ENCODE measurements around the gene MDP1. TPM values are rescaled to one million over a fixed set of nuclear protein-coding genes. Genes with fewer than 3 reads are reported as not detected.

The MDP1 gene
- total RNA-seq, 1 donor from 2014 or later = 10.0 TPM

DNA sequence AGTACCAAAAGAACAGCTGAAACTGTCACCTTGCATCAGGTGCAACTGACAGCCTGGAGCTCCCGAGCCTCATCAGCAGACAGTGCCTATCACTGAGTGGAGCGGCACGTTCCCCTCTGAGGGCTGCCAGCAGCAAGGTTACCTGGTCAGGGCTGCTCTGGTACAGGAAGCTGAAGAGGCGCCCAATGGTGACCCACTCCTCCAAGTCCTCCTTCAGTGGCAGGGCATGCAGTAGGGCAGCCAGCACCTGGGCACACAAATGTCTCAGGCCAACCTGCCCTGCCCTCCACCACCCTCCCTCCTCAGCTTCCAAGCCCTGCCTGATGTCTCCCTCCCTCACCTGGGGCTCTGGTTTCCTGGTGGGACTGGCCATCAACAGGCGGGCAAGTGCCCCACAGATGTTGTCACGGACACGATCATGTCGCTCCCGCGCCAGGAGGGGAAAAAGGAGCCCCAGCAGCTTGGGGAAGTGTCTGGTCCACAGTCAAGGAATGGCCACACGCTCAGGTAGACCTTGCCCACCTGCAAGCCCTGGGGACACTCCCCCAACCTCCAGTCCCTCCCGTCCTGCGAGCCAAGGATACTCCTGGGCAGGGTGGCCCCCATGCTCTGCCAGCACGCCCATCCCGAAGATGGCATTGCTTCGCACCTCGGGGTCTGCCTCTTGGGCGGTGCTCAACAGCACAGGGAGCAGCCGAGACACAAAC, 34.3 kb downstream of the MDP1 start:
- DNase-seq (ENCODE audit: low read depth) = no peak

DNA sequence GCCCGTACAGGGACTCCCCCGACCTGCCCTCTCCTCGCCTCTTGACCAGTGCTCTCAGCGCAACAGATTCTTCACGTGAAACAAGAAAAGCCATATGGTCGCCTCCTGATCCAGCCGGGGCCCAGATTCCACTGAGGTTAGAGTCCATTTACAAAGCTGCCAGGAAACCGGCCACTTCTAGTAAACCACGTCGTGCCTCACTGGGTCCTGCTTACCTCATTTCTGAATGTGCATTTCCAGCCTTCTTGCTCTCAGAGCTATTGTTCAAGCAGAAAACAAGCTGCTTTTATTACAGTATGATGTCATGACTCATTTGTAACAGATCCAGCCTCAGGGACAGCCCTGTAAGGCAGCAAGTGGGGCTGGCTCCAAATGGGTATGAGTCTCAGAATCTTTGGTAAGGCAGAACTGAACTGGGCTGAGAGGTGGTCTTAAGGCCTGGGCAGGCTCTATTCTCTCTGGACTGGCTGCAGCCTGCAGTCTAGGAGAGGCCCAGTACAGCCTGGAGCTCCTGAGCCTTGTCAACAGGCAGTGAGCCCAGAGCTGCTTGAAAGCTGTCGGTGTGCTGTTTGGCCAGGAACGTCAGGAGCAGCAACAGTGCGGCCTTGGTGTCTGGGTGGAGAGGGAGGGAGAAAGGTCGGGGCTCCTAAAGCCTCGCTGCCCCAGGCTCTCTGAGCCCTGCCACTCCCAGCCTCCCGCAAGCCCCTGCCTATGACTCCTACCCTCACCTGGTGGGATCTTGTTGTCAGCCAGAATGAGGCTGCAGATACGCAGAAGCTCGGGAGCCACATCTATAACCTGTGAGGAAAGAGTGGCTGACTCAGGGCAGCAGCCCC, 35.7 kb downstream of the MDP1 start:
- DNase-seq (ENCODE audit: low read depth) = peak; percentile 99

DNA sequence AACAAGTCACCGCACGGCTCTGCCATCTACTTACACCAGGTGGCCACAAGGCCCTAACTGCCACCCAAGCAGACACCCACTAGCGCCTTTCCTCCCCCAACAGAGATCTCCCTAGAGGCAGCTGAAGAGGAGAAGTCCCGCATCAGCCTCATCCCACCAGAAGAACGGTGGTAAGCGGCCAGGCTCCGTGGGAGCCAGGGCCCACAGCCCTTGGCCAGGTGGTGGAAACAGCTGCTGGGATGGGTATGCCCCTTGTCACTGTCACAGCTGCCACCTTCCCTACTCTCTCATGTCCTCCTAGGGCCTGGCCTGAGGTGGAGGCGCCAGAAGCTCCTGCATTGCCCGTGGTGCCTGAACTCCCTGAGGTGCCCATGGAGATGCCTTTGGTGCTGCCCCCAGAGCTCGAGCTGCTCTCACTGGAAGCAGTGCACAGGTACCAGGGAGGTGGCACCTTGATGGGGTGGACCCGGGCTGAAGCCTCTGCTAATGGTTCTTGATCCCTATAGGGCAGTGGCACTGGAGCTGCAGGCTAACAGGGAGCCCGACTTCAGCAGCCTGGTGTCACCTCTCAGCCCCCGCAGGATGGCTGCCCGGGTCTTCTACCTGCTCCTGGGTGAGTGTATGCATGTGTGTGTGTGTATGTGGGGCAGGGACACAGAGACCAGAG, 36.4 kb downstream of the MDP1 start:
- no peak for DNase-seq (ENCODE audit: low read depth)

DNA sequence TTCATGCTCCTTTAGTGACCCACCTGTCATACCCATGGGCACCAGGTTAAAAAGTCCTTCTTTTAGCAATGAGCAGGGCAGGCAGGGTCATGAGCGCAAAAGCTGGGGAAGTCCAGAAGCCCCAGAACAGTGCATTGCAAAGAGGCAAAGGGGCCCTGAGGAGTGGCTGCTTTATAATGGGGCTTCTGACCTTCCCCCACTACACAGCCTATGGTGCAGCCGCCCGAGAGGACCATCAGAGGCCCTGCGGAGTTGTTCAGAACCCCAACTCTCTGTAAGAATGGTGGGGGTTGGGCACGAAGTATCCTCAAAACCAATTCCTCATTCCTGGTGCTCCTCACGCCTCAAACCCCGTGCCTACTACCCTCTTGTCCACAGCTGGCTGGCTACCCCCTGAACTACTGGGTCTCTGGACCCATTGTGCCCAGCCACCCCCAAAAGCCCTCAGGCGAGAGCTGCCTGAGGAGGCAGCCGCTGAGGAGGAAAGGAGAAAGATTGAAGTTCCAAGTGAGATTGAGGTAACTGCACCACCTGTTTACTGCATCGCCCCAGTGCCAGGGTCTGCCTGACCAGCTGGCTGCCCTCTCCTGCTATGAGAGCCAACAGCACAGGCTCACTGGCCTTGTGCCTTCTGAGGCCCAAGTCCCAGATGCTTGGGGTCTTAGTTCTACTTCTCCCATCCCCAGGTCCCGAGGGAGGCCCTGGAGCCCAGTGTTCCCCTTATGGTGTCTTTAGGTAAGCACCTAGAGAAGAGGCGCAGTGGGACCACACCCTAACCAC, 37.3 kb downstream of the MDP1 start:
- no peak for DNase-seq (ENCODE audit: low read depth)

DNA sequence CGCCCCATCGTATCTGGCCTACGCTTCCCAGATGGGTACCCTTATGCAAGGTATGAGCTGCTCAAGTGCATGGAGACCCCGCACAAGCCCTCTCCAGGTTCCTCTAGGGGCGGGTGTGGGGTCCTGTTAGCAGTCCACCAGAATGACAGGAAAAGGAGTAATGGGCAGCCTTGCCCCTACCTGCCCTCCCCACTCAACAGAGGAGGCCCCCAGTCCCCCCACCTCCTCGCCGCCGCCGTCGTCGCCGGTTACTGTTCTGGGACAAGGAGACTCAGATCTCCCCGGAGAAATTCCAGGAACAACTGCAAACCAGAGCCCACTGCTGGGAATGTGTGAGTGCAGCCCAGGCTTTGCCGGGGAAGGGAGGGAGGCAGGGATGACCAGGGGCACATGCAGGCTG, 38.0 kb downstream of the MDP1 start:
- no peak for DNase-seq (ENCODE audit: low read depth)

DNA sequence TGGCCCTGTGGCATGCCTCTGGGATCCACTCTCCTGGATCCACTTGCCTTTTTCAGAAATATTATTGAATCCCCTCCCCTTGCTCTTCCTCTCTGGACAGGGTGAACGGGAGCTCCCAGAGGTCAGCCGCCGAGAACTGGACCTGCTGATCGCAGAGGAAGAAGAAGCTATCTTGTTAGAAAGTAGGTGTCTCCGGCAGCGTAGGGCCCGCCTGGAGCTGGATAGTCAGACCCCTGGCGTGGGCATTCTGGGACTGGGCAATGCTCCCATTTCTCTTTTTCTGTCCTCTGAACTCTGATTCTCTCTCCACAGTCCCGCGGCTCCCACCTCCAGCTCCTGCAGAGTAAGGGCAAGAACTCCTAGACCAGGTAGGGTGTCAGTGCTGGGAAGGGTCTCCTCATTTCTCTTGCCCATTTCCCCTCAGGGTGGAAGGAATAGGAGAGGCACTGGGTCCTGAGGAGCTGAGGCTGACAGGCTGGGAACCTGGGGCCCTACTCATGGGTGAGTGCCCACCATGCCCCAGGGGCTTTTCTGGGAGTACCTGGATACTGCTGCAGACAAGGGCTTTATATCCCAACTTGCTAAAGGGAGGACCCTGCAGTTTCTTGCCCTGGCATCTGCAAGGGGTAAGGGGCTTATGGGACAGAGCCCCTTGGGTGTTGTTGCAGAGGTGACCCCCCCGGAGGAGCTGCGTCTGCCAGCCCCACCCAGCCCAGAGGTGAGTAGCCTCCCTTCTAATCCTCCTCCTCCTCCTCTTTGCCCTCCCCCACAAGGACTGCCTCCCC, 38.6 kb downstream of the MDP1 start:
- DNase-seq (ENCODE audit: low read depth) = no peak

DNA sequence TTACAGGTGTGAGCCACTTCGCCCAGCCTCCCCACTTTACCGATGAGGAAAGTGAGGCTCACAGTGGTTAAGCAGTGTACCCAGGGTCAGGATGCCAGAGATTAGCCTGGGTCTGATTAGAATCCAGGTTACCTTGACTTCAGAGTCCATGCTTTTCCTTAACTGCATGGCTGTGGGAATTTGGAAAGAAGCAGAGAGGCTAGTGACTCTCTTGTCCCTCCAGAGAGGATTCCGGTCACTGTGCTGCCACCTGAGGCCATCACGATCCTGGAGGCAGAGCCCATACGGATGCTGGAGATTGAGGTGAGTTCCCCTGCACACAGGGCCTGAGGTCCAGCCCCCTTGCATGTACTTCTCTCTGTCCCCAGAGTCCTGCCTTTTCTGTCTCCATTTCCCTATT, 39.3 kb downstream of the MDP1 start:
- no peak for DNase-seq (ENCODE audit: low read depth)

DNA sequence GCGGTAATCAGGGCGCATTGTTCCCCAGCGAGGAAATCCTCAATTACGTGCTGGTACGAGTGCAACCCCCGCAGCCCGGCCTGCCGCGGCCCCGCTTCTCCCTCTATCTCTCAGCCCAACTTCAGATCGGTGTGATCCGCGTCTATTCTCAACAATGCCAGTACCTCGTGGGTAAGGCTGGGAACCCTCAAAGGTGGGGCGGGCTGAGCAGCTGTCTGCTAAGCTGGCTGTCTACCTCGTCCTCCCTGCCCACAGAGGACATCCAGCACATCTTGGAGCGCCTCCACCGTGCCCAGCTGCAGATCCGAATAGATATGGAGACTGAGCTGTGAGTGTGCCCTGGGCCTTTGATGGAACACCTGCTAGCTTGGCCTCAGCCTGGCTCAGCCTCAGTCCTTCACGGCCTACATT, 43.0 kb downstream of the MDP1 start:
- DNase-seq (ENCODE audit: low read depth) = no peak

DNA sequence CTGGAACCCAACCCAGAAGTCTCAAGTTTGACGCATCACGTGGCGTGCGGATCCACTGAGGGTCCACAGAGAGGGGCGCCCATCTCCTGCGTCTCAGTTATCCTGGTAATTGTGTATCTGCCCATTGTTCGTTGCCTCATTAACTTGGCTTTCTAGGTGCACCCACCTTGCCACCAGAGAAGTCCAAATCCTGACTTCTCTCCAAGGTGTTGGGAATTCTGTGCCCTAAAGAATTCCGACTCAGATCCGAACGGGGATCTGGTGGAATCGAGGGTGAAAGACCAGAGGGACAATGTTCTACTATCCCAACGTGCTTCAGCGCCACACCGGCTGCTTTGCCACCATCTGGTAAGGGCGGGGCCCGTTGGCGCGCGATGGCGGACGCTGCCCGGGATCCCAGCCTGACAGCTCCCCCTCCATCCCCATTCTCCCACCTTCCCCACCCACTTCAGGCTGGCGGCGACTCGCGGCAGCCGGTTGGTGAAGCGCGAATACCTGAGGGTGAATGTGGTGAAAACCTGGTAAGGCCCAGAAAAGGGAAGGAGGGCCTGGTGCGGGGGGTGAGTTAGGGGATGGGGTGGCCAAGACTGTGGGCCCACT, 43.5 kb downstream of the MDP1 start:
- no peak for DNase-seq (ENCODE audit: low read depth)

DNA sequence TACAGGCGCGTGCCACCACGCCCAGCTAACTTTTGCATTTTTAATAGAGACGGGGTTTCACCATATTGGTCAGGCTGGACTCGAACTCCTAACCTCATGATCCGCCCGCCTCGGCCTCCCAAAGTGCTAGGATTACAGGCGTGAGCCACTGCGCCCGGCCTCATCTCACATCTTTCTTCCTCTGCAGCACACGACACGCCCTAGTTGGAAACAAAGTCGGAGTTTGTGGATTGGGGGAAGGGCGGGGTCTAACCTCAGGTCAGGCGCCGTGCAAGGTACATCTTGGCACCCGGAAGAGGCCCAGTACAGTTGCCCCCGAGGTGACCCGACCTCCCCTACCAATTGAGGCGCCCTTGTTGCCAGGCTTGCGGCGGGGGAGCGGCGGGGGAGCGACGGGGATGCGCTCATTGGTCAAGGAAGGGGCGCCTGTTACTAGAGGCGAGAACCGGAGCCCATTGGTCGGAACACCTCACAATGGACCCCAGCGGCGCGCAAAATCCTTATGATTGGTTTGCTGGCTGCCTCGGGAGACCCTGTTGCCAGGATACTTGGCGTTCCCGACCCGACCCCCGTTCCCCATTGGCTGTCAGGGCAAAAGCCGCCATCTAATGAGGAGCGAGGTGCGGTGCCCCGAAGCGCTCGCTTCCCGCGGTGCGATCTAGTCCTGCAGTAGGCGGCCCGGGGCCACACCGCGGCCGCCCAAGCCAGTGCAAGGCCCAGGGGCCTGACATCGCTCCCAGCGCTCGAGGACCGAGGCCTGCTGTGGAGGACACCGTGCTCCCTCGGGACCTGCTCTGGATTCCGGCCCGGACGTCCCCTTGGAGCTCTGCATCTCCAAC, 44.2 kb downstream of the MDP1 start, which contains the start of gene REC8:
Gene REC8 (plus strand): TSS at position 659 of the 839 bp plus-strand sequence. CDS start 473 bp downstream, outside the sequence.
- DNase-seq (ENCODE audit: low read depth) = peak; percentile 93

DNA sequence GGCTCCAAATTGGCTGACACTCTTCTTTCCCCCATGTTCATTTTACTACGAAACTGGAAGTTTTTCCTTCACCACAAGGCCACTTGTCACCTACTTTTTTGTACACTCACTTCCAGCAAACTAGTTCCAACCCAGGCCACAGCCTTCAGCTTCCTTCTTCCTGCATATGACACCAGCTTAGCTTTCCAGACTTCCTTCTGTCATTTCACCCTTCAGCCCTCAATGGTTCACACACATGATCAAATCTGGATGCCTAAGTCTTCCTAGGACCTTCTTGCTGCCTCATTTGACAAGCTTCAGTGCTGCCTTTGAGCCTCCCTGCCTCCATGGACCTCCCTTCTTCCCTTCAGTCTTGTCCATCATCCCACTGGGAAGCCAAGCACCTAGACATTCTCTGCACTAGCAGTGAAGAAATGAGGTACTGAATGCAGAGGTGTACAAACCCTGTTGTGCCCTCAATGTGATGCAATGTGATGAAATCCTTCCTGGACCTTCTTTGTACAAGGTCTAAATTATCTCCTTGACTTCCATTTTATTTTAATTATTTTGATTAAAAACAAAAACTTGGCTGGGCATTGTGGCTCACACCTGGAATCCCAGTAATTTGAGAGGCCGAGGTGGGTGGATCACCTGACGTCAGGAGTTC, 48.3 kb downstream of the MDP1 start:
- DNase-seq (ENCODE audit: low read depth) = no peak

DNA sequence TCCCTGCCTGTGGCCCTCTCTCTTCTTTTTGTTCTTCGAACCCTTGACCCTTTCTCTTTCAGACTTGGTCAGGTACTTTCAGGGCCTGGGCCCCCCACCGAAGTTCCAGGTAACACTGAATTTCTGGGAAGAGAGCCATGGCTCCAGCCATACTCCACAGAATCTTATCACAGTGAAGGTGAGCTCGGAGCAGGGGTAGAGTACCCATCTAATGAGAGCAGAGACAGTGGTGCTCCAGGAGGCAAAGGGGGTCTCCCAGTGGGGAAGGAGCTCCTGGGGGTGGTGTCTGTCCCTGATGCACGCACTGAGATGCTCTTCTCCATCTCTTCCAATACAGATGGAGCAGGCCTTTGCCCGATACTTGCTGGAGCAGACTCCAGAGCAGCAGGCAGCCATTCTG, 50.1 kb downstream of the MDP1 start:
- no peak for DNase-seq (ENCODE audit: low read depth)

DNA sequence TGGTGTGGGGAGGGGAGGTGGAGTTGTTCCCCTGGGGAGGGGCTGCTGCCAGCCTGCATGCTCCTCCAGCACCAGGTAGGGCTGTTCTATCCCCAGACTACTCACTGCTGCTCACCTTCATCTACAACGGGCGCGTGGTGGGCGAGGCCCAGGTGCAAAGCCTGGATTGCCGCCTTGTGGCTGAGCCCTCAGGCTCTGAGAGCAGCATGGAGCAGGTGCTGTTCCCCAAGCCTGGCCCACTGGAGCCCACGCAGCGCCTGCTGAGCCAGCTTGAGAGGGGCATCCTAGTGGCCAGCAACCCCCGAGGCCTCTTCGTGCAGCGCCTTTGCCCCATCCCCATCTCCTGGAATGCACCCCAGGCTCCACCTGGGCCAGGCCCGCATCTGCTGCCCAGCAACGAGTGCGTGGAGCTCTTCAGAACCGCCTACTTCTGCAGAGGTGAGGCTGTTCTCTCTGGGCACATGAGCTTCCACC, 51.3 kb downstream of the MDP1 start:
- no peak for DNase-seq (ENCODE audit: low read depth)

Other genes with a start within 250 kb of the MDP1 start
- 8.3 and 9.4 TPM in 2 replicates for gene DHRS4L2, start 227.1 kb downstream of the MDP1 start, total RNA-seq
- gene CARMIL3, start 164.1 kb downstream of the MDP1 start, total RNA-seq = 0.10 TPM in 1 of 2 replicates, not detected in the other
- not detected in 2 replicates for gene CPNE6, start 144.5 kb downstream of the MDP1 start, total RNA-seq
- 18.5 and 28.0 TPM in 2 replicates for gene PCK2, start 121.8 kb downstream of the MDP1 start, total RNA-seq
- 73.8 and 112 TPM in 2 replicates for gene DCAF11, start 101.3 kb downstream of the MDP1 start, total RNA-seq
- 1.6 and 2.4 TPM in 2 replicates for gene NRL, start 101.1 kb downstream of the MDP1 start, total RNA-seq
- 0.25 TPM in 1 of 2 replicates, not detected in the other for gene FITM1, start 85.4 kb downstream of the MDP1 start, total RNA-seq
- gene PSME1, start 79.9 kb downstream of the MDP1 start, total RNA-seq = 209 and 265 TPM in 2 replicates
- gene EMC9, start 74.5 kb downstream of the MDP1 start, total RNA-seq = 10.1 and 20.7 TPM in 2 replicates
- 69.3 and 258 TPM in 2 replicates for gene PSME2, start 69.5 kb downstream of the MDP1 start, total RNA-seq
- 52.1 and 52.6 TPM in 2 replicates for gene RNF31, start 68.6 kb downstream of the MDP1 start, total RNA-seq
- 78.3 and 87.7 TPM in 2 replicates for gene IRF9, start 54.8 kb downstream of the MDP1 start, total RNA-seq
- 13.4 and 43.3 TPM in 2 replicates for gene REC8, start 44.0 kb downstream of the MDP1 start, total RNA-seq
- 47.4 and 76.0 TPM in 2 replicates for gene IPO4, start 27.2 kb downstream of the MDP1 start, total RNA-seq
- gene TM9SF1, start 20.6 kb downstream of the MDP1 start, total RNA-seq = 75.4 and 153 TPM in 2 replicates
- gene TSSK4, start 10.4 kb downstream of the MDP1 start, total RNA-seq = 0.05 TPM in 1 of 2 replicates, not detected in the other
- 38.4 and 65.1 TPM in 2 replicates for gene CHMP4A, start 2.6 kb downstream of the MDP1 start, total RNA-seq
- gene NEDD8, start 16.3 kb upstream of the MDP1 start, total RNA-seq = 146 and 185 TPM in 2 replicates
- gene GMPR2, start 16.9 kb upstream of the MDP1 start, total RNA-seq = 96.7 and 106 TPM in 2 replicates
- gene TINF2, start 26.6 kb upstream of the MDP1 start, total RNA-seq = 46.8 and 75.5 TPM in 2 replicates
- 0.45 and 1.6 TPM in 2 replicates for gene TGM1, start 47.1 kb upstream of the MDP1 start, total RNA-seq
- gene RABGGTA, start 55.5 kb upstream of the MDP1 start, total RNA-seq = 25.2 and 29.7 TPM in 2 replicates
- gene DHRS1, start 83.7 kb upstream of the MDP1 start, total RNA-seq = 18.3 and 29.9 TPM in 2 replicates
- 23.2 and 32.3 TPM in 2 replicates for gene NOP9, start 83.8 kb upstream of the MDP1 start, total RNA-seq
- gene CIDEB, start 91.9 kb upstream of the MDP1 start, total RNA-seq = 0.87 and 2.8 TPM in 2 replicates
- gene LTB4R2, start 94.1 kb upstream of the MDP1 start, total RNA-seq = 1.9 and 3.6 TPM in 2 replicates
- gene LTB4R, start 95.4 kb upstream of the MDP1 start, total RNA-seq = 0.17 and 1.3 TPM in 2 replicates
- 0.40 and 2.6 TPM in 2 replicates for gene ADCY4, start 119.0 kb upstream of the MDP1 start, total RNA-seq
- gene RIPK3, start 123.9 kb upstream of the MDP1 start, total RNA-seq = 1.8 and 9.7 TPM in 2 replicates
- 5.6 and 6.7 TPM in 2 replicates for gene NFATC4, start 152.1 kb upstream of the MDP1 start, total RNA-seq
- gene NYNRIN, start 182.9 kb upstream of the MDP1 start, total RNA-seq = 2.4 and 4.3 TPM in 2 replicates
- 0.52 and 1.2 TPM in 2 replicates for gene CBLN3, start 213.6 kb upstream of the MDP1 start, total RNA-seq
- gene KHNYN, start 213.9 kb upstream of the MDP1 start, total RNA-seq = 48.5 and 59.9 TPM in 2 replicates
- gene SDR39U1, start 226.7 kb upstream of the MDP1 start, total RNA-seq = 6.4 and 10.4 TPM in 2 replicates

Data from renal cortical epithelial cell (primary cell).